Activated naive CD4-positive, alpha-beta T cell treated with anti-CD3 and anti-CD28 coated beads, Interleukin-2, amount 10 ng/mL, durations not matched to agents 7 days and 5 days (primary cell): Measurements from ENCODE around the gene AHNAK.
"Not testable (repeated sequence)": the region's sequence is repeated elsewhere in the genome, so short reads cannot be mapped to it uniquely, and the experiment has no call there.

ENCODE experiments used
- CTCF ChIA-PET: fragments of 350-600 bp; sonication (Branson Sonifier 250); formaldehyde crosslinking; loops from one replicate; lab custom pipeline; 2021; ENCODE audit warnings: antibody characterized with exemption; lab: Charles Lee
- DNase-seq: peaks from one replicate; pipeline ENCODE4 v3.0.0-alpha.2; 2020
- H3K27ac Mint-ChIP-seq: one replicate; pipeline ENCODE4 v1.8.0; 2021; ENCODE audit warnings: mild to moderate bottlenecking, moderate library complexity, mixed read lengths
- H3K27me3 Mint-ChIP-seq: one replicate; pipeline ENCODE4 v1.8.0; 2021; ENCODE audit warnings: mild to moderate bottlenecking, mixed read lengths
- H3K36me3 Mint-ChIP-seq: one replicate; pipeline ENCODE4 v1.8.0; 2021; ENCODE audit warnings: mixed read lengths
- H3K4me1 Mint-ChIP-seq: one replicate; pipeline ENCODE4 v1.8.0; 2021; ENCODE audit warnings: mixed read lengths
- H3K4me3 Mint-ChIP-seq: one replicate; pipeline ENCODE4 v1.8.0; 2021; ENCODE audit warnings: mild to moderate bottlenecking, moderate library complexity, mixed read lengths
- H3K9me3 Mint-ChIP-seq: one replicate; pipeline ENCODE4 v1.8.0; 2021; ENCODE audit warnings: mixed read lengths

AHNAK gene

DNA sequence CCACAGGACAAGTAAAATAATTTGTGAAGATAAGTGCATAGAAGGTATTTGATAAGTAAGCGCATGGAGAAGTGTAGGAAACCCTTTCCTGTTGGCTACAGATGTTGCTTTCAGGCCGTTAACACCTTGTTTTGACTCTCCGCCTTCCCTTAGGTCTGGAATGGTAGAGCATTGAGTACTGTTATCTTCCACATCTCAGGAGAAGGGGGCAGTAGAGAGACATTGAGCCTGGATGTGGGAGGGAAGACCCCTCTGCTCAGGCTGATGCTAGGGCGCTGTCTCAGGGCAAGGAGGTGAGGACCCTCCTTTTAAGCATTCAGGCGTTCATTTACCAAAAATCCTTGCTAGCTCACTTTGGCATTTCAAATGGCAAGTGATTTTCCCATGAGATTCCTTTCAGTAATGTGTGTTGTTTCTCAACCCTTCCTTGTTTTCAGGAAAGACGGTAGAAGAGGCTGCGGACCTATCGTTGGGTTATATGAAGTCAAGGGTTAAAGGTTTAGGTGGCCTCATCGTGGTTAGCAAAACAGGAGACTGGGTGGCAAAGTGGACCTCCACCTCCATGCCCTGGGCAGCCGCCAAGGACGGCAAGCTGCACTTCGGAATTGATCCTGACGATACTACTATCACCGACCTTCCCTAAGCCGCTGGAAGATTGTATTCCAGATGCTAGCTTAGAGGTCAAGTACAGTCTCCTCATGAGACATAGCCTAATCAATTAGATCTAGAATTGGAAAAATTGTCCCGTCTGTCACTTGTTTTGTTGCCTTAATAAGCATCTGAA, 154.8 kb downstream of the AHNAK start:
- peaks cover 25% of the 10 kb centered on the region for H3K4me1 Mint-ChIP-seq
- H3K36me3 Mint-ChIP-seq: no peaks in the 10 kb centered on the region
- no peak overlapping the region for H3K27ac Mint-ChIP-seq
- CTCF ChIA-PET: interaction anchor here (0.8 to 6.8 kb wide), 5 partner anchors 9 to 150 kb away, joined by 3 to 54 read pairs (median 8); no protein-coding TSS in a partner anchor
- H3K4me3 Mint-ChIP-seq: no peak overlapping the region
- H3K27me3 Mint-ChIP-seq: peaks cover 5% of the 10 kb centered on the region
- no peak for DNase-seq
- no peaks in the 10 kb centered on the region for H3K9me3 Mint-ChIP-seq

DNA sequence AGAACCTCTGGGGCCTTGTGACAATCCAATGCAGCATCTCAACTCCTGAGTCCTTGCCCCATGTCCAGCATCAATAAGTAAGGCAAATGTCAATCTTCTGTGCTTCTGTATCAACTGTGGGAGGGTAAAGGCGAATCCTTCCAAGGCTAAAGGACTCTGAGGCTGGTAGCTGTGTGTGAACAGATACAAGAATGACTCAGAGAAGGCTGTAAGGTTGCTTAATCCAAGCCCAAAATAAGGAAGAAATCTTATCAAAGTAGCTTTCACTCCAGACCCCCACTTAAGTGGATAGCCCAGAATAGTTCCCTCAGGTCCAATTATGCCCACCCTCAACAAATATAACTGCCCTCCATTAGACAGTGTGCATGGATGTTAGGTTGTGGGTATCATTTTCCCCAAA, 155.9 kb downstream of the AHNAK start:
- Mint-ChIP-seq H3K4me1 (peaks cover 31% of the 10 kb centered on the region), H3K36me3 (no peaks in the 10 kb centered on the region), H3K27me3 (peaks cover 5% of the 10 kb centered on the region), H3K27ac (no peak overlapping the region), H3K9me3 (no peaks in the 10 kb centered on the region), H3K4me3 (no peak overlapping the region)
- no peak for DNase-seq
- CTCF ChIA-PET: interaction anchor here (0.8 to 6.8 kb wide), 7 partner anchors 8 to 170 kb away, joined by 3 to 54 read pairs (median 5); no protein-coding TSS in a partner anchor

DNA sequence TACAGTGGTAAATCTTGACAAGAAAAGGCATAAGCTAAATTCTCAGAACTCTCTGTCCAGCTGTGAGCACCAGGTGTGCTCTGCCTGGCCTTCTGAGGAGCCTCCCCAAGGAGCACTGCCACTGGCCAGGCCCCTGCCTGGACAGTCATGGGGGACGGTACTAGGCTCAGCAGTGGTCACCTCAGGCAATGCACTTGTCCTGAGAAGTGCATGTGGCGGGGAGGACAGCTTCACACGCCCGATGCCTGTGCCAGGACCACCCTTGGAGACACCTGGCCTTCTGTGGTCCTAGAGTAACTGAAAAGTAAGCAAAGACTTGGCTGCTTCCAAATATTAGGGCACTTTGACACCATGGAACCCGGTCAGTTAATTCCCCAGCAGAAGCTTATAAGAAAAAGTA, 156.4 kb downstream of the AHNAK start:
- Mint-ChIP-seq H3K27me3 (peaks cover 5% of the 10 kb centered on the region), H3K4me3 (no peak overlapping the region), H3K9me3 (no peaks in the 10 kb centered on the region), H3K27ac (no peak overlapping the region), H3K36me3 (no peaks in the 10 kb centered on the region), H3K4me1 (peaks cover 35% of the 10 kb centered on the region)
- CTCF ChIA-PET: interaction anchor here (1.0 to 3.2 kb wide), 7 partner anchors 8 to 170 kb away, joined by 3 to 14 read pairs (median 5); no protein-coding TSS in a partner anchor
- no peak for DNase-seq

DNA sequence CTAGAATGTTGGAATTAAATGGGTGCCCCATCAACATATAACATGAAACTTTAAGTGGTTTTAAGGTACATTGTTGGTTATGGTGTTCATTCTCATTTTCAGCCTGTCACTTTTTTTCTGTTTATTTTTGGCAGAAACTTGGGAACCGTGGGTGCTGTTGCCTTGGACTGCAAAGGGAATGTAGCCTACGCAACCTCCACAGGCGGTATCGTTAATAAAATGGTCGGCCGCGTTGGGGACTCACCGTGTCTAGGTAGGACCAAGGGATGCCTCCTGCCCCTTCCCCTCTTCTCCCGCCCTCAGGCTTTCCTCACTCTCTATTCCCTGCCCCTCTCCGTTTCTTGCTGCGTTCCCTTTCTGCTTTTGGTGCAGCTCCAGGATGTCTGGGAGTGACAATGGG, 157.6 kb downstream of the AHNAK start:
- H3K27ac Mint-ChIP-seq: no peak overlapping the region
- no peak for DNase-seq
- H3K4me1 Mint-ChIP-seq: peaks cover 31% of the 10 kb centered on the region
- CTCF ChIA-PET: interaction anchor here (1.0 to 1.7 kb wide), 2 partner anchors 12 to 154 kb away, joined by 4 read pairs; no protein-coding TSS in a partner anchor
- H3K4me3 Mint-ChIP-seq: no peak overlapping the region
- peaks cover 5% of the 10 kb centered on the region for H3K27me3 Mint-ChIP-seq
- no peaks in the 10 kb centered on the region for H3K36me3 Mint-ChIP-seq
- H3K9me3 Mint-ChIP-seq: no peaks in the 10 kb centered on the region

DNA sequence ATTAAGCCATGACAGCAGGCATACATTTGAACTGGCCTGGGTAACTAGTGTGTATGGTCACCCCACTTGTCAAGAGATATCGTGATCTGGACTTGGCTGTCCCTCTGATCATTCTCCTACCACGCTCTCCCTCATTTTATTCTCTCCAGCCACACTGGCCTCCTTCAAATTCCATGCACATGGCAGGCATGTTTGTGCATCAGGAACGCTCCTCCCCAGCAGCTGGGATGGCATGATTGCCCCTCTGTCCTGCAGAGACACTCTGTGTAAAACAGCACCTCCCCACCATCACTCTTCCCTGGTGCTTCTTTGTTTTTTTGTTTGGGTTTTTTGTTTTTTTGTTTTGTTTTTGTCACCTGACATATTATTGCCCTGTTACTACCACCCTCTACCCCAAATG, 159.2 kb downstream of the AHNAK start:
- Mint-ChIP-seq H3K4me3 (no peak overlapping the region), H3K27ac (no peak overlapping the region), H3K36me3 (no peaks in the 10 kb centered on the region), H3K4me1 (peaks cover 20% of the 10 kb centered on the region), H3K9me3 (no peaks in the 10 kb centered on the region), H3K27me3 (peaks cover 5% of the 10 kb centered on the region)
- CTCF ChIA-PET: interaction anchor here (1.7 kb wide), 1 partner anchor 156 kb away, joined by 4 read pairs; no protein-coding TSS in a partner anchor
- DNase-seq: no peak

- not testable (repeated sequence) for H3K36me3 Mint-ChIP-seq, H3K4me3 Mint-ChIP-seq, H3K9me3 Mint-ChIP-seq, H3K27ac Mint-ChIP-seq, H3K27me3 Mint-ChIP-seq
- CTCF ChIA-PET: interaction anchor here (1.0 to 1.7 kb wide), 3 partner anchors 9 to 158 kb away, joined by 3 to 6 read pairs (median 3); no protein-coding TSS in a partner anchor
- peak; percentile 40 for DNase-seq
- H3K4me1 Mint-ChIP-seq: peaks cover 22% of the 10 kb centered on the region
Observed at GRCh38 chr11:62386083-62386482, 160.5 kb downstream of the AHNAK start.

DNA sequence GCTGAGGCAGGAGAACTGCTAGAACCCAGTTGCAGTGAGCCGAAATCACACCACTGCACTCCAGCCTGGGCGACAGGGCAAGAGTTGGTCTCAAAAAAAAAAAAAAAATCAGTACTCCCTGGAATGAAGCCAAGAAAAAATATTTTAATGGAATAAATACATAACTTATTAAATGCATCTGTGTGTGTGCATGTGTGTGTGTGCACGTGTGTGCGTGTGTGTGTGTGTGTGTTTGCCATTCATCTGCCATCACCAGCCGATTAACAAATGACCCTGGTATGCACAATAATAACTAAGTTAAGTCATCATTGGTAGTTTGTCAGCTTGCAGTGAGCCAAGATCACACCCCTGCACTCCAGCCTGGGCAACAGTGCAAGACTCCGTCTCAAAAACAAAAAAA, 162.8 kb downstream of the AHNAK start:
- CTCF ChIA-PET: interaction anchor here (1.5 kb wide), 1 partner anchor 10 kb away, joined by 5 read pairs; no protein-coding TSS in a partner anchor
- H3K4me3 Mint-ChIP-seq: no peak overlapping the region

More for the DNA sequence above, 162.8 kb downstream of the AHNAK start:
- Mint-ChIP-seq H3K4me1 (peaks cover 27% of the 10 kb centered on the region), H3K27ac (no peak overlapping the region), H3K36me3 (no peaks in the 10 kb centered on the region), H3K9me3 (no peaks in the 10 kb centered on the region), H3K27me3 (peaks cover 10% of the 10 kb centered on the region)
- DNase-seq: no peak
